Loucy (cell line): Measurements from ENCODE around the gene GNGT1.

Experiments
- CTCF ChIP-seq: fragments of 200-600 bp; sonication (generic); conservative IDR thresholded peaks from 2 replicates; pipeline ENCODE4 v1.5.1; 2014; ENCODE audit warnings: mild to moderate bottlenecking, antibody characterized with exemption, low read length
- EZH2phosphoT487 ChIP-seq: fragments of 200-600 bp; IDR thresholded peaks from 2 replicates; pipeline ENCODE4 v1.6.1; 2018; ENCODE audit warnings: antibody characterized with exemption, mild to moderate bottlenecking, moderate library complexity, borderline replicate concordance

GRCh38 chr7:93873998-93874574 lies 32.3 kb upstream of the GNGT1 start:
- TF ChIP-seq CTCF, result no peak
- TF ChIP-seq EZH2phosphoT487, result no peak
